SH-SY5Y (cell line): ENCODE data around the gene SLC24A3.

Experiments
- GATA2 ChIP-seq: IDR thresholded peaks from 2 replicates; pipeline ENCODE4 v1.6.1; 2011; ENCODE audit warnings: mild to moderate bottlenecking, low read depth, low read length
- GATA3 ChIP-seq: IDR thresholded peaks from 2 replicates; pipeline ENCODE4 v1.6.1; 2011; ENCODE audit warnings: low read depth, mild to moderate bottlenecking, low read length, moderate library complexity

- no peak for TF ChIP-seq GATA2
- no peak for TF ChIP-seq GATA3
These were observed 435.6 kb downstream of the SLC24A3 start for GRCh38 chr20:19648024-19648423.
